GM18873 (cell line): ENCODE measurements around the gene PTPN9.
"Not testable (repeated sequence)": the region's sequence is repeated elsewhere in the genome, so short reads cannot be mapped to it uniquely, and the experiment has no call there.

Experiments used
- ATAC-seq: cut with Tn5 transposase; IDR thresholded peaks from one replicate; pipeline ENCODE4 v1.9.1; 2021; ENCODE audit warnings: mild to moderate bottlenecking, moderate library complexity, moderate number of reproducible peaks; ENCODE audit not compliant: unreplicated experiment, low FRiP score

PTPN9 gene

DNA sequence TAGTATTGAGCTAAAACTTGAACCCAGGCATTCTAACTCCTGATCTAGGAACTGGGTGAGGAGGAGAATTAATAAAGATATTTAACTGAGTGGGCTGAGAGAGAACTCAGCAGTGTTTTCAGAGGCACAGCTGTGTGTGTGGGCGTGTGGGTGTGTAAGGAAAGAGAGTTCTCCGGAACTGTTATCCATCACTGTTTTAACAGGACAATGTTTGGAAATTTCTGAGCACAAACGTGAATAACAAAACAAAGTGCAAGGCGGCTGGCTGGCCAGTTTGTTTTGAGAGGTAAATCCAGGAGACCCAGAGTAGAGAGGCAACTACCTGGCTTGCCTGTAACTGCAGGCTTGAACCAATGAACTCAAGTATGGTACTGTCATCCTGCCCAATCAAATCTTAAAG lies 5.0 kb upstream of the PTPN9 start:
- ATAC-seq = no peak

DNA sequence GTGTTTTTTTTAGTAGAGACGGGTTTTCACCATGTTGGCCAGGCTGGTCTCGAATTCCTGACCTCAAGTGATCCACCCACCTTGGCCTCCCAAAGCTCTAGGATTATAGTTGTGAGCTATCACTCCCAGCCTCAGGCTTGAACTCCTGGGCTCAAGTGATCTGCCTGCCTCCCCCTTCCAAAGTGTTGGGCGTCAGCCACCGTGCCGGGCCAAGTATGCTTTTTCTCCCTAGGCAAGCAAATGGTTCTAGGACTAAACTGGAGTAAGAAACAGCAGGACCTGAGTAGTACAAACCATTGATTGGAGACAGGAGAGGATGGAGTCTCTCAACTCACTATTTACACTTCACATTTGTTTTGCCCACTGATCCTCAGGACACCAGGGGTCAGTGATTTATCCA lies 4.6 kb upstream of the PTPN9 start:
- ATAC-seq = no peak

DNA sequence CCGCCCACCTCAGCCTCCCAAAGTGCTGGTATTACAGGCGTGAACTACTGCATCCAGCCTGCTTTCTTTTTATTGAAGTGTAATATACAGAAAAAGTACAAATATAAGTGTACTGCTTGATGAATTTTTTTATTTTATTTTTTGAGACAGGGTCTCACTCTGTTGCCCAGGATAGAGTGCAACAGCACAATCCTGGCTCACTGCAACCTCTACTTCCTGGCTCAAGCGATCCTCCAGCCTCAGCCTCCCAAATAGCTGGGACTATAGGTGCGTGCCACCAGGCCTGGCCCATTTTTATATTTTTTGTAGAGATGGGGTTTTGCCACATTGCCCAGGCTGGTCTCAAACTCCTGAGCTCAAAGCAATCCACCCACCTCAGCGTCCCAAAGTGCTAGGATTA lies 3.8 kb upstream of the PTPN9 start:
- ATAC-seq = not testable (repeated sequence)

DNA sequence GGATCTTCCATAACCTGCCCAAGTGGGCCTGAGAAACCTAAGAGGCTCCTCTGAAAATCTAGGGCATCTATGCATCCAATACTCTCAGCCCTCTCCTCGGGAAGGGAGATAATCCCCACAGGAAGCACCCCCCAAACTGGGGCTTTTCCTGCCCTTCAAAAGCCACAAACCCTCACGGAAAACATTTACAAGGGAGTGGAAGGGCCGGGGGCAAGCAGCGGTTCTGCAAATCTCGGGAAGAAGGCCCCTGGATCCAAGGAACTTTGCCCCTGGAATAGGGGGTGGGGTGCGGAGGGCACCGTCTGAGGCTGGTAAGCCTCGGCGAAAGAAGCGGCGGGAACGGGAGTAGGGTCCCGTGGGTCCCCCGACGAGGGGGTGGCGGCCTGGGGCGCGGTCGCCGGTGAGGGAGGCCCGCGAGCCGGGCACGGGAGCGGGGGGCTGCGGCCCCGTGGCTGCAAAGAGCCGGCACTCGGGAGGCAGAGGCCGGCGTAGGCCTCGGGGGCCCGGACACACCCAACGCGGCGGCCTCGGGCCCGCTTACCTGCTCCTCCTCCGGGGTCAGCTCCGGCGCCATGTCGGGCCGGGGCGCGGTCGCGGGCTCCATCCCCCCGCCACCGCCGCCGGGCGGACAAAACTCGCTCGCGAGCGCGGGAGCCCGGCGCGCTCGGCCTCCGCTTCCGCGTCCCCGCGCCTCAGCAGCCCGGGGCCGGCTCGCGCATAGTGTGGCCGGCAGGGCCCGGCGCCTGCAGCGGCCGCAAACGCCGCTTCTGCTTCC lies 755 bp downstream of the PTPN9 start:
- no peak for ATAC-seq

DNA sequence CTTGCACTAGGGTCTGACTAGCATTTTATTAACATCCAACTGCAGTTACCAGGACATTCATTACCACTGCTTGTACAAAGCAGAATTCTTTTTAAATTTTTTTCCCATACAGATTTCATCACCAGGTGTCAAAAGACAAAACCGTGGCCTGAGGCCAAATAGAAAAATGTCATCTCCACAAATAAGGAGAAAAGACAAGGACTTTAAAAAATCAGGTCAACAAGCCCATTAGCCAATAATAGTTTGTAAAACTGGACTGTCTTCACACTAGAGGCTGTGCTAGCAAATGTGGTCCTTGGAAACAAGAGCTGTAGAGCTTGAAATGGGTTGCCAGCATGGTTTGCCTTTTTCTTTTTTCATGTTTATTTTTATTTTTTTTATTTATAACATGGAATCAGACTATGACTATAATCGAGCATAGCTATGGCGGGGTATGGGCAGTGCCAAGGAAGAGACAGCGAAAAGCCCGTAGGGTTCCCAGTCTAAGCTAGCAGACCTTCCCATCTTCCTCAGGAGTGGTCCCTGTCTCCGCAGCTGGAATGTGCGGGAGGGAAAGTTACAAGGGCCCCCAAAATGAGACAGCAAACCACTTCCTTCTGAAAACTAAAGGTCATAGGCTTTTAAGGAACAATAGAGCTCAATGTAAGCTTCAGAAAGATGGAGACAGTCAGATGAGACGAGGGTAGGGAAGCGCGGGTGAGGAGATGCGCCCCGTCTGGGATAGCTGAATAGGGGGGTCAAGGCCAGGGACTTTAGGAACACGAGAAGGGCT lies 1.5 kb downstream of the PTPN9 start:
- ATAC-seq = no peak

DNA sequence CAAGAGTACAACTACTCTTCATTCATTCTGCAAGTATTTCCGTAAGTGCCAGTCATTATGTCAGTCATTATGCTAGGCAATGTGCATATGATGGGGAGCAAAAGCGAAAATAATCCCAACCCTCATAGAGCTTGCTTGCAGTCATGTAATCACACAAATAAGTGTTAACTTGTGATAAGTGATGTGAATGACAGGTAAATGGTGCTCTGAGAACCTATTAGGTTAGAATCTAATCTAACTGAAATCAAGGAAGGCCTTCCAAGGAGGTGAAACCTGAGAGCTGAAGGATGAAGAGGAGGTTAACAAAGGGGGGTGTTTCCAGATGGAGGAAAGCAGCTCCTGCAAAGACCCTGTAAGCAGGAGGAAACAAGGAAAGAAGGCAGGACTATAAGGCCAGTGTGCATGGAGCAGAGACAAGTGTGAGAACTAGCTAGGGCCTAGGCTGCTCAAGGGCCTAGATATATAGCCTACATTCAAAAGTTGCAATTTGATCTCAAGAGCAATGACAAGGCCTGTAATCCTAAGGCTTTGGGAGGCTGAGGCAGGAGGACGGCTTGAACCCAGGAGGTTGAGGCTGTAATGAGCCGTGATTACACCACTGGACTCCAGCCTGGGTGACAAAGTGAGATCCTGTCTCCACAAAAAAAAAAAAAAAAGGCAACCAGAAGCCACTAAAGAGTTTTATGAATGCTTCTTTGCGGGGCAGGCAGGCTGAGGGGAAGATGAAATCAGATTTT lies 5.3 kb downstream of the PTPN9 start:
- no peak for ATAC-seq

DNA sequence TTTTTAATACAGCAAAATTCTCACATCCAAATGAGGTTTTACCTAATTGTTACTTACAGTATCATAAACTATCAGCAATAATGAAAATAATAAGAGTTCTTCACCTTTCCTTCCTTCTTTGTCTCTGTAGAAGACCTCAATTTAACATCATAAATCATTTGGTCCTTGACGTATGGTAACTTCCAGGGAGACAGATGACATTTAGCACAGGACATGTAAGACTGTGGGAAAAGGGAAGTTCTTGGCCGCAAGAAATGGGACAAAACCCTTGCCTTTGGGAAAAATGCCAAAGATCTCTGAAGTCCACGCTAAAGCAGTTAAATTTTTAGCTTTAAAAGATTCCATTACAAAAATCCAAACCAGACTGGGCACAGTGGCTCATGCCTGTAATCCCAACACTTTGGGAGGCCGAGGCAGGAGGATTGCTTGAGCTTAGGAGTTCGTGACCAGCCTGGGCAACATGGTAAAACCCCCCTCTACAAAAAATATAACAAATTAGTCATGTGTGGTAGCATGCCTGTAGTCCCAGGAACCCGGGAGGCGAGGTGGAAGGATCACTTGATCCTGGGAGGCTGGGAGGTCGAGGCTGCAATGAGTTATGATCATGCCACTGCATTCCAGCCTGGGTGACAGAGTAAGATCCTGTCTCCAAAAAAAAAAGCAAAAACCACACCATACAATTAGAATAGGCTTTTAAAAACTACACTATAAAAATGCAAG lies 8.8 kb downstream of the PTPN9 start:
- ATAC-seq = no peak

DNA sequence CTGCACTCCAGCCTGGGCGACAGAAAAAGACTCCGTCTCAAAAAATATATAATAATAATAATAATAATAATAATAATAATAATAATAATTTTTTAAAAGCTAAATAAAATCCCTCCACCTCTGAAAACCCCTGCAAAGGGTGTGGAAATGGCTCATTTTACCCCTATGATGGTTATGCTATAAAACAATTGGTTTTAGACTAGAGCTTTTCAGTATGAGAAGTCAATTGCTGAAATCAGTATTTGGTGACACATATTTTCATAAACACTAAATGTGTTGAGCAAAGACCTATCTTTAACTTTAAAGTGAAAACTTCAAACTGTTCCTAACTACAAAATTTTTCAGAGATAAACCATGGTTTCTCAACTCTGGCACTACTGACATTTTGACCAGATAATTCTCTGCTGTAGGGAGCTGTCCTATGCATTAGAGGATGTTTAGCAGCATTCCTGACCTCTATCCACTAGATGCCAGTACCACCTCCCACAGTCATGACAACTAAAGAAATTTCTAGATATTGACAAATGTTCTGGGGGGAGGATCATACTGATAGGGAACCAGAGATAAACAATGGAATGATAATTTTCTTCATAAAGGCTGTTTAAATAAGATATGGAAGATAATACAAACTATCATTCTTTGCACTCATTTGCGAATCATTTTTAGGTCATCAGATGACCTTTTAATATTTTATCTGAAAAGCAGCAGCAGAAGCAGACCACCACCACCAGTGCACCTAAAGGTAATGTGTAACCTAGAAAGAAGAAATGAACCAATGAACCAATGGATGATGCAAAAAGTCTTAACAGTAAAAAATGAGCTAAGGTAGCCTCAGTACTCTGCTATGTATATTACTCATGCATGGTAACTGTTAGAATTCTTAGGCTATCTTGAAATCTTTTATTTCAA lies 13.8 kb downstream of the PTPN9 start:
- ATAC-seq = no peak

DNA sequence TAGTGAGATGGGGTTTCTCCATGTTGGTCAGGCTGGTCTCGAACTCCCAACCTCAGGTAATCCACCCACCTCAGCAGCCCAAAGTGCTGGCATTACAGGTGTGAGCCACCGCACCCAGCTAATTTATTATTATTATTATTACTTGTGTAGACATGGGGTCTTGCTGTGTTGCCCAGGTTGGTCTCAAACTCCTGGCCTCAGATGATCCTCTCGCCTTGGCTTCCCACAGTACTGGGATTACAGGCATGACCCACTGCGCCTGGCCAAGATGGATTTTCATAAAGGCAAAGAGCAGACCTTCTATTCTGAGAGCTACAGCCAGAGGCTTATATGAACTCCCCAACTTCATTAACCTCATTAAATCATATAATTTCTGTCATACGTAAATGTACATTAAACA lies 17.2 kb downstream of the PTPN9 start:
- no peak for ATAC-seq

DNA sequence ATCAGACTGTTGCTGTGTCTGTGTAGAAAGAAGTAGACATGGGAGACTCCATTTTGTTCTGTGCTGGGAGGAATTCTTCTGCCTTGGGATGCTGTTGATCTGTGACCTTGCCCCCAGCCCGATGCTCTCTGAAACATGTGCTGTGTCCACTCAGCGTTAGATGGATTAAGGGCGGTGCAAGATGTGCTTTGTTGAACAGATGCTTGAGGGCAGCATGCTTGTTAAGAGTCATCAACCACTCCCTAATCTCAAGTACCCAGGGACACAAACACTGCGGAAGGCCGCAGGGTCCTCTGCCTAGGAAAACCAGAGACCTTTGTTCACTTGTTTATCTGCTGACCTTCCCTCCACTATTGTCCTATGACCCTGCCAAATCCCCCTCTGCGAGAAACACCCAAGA lies 19.8 kb downstream of the PTPN9 start:
- not testable (repeated sequence) for ATAC-seq

DNA sequence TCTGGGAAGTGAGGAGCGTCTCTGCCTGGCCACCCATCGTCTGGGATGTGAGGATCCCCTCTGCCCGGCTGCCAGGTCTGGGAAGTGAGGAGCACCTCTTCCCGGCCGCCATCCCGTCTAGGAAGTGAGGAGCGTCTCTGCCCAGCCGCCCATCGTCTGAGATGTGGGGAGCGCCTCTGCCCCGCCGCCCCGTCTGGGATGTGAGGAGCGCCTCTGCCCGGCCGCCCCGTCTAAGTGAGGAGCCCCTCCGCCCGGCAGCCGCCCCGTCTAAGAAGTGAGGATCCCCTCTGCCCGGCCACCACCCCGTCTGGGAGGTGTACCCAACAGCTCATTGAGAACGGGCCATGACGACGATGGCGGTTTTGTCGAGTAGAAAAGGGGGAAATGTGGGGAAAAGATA lies 20.2 kb downstream of the PTPN9 start:
- ATAC-seq = not testable (repeated sequence)

DNA sequence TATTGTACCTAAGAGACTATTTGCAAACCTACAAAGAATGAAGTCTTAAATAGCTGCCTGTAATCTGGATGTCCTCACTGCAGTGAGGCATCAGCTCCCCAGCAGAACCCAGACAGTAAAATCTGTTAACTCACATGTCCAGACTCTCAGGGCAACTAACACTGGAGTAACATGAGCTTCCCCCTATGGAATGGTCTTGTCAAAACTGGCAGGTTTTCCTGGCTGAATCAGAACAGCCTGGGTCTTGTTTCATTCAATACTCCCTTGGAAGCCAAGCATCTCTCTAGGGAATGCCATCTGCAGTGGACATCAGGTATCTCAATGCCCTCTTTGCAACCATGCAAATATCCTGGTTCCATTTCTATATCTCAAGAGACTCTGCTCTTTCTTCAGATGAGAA lies 24.4 kb downstream of the PTPN9 start:
- no peak for ATAC-seq

DNA sequence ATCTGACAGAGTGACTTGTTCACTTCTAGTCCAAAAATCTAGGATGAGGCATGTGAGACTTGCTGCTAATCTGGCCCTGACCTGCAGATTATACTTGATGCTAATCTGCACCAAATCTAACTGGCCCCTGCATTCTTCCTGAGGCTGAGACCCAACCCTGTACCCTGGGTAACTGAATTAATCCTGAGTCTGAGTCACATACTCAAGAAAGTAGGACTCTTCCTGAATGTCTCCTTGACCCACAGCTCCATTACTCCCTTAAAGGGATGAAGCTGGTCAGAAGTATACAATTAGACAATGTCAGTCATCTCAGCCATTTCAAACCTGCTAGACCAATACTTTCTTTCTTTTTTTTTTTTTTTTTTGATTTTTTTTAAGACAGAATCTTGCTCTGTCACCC lies 25.5 kb downstream of the PTPN9 start:
- no peak for ATAC-seq

DNA sequence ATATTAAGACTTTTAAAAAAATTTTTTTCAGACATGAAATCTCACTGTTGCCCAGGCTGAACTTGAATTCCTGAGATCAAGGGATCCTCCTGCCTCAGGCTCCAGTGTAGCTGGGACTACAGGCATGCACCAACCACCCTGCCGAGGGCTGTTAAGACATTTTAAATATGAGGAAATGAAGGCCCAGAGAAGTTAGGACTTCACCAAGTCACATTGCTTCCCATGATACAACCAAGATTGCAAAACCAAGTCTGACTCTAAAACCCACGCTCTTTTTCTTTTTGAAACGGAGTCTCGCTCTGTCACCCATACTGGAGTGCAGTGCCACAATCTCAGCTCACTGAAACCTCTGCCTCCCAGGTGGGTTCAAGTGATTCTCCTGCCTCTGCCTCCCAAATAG lies 28.0 kb downstream of the PTPN9 start:
- no peak for ATAC-seq

DNA sequence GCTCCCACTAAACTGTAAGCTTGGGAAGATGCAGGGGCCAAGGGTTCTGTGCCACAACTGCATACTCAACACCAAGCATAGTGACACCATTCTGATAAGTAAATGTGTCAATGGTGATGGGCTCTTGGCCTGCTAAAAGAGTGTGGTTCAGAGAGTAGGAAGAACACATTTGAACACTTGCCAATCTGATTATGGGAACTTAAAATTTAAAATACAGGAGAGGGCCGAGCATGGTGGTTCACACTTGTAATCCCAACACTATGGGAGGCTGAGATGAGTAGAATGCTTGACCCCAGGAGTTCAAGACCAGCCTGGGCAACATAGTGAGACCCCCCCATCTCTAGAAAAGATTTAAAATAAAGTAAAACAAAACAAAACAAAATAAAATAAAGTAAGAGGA lies 34.1 kb downstream of the PTPN9 start:
- ATAC-seq = no peak

DNA sequence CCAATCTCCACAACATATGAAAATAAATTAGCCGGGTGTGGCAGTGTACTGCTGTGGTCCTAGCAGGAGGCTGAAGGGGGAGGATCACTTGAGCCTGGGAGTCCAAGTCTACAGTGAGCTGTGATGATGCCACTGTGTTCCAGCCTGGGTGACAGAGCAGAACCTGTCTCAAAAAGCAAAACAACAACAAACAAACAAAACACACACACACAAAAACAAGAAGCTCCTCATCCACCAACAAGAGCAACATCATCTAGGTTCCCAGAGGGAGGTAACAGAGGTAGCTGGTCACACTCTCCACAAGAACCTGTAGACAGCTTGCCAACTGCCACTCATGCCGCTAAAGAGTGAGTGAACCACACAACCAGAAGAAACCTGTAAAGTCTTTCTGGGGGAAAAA lies 34.8 kb downstream of the PTPN9 start:
- no peak for ATAC-seq

DNA sequence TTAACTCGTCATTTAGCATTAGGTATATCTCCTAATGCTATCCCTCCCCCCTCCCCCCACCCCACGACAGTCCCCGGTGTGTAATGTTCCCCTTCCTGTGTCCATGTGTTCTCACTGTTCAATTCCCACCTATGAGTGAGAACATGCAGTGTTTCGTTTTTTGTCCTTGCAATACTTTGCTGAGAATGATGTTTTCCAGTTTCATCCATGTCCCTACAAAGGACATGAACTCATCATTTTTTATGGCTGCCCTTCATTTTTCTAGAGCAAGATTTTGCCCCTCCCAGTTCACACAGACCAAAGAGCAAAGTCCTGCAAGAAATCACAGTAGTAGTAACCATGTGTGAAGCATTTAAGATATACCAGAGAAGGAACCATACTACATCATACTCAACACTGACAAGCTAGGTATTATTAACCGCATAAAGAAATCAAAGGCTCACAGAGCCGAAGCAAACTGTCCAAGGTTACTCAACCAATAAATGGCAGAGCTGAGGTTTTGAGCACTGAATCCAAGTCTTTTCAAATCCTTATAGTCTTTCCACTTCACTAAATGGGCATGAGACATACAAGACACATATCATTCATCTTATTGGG lies 36.1 kb downstream of the PTPN9 start:
- not testable (repeated sequence) for ATAC-seq

DNA sequence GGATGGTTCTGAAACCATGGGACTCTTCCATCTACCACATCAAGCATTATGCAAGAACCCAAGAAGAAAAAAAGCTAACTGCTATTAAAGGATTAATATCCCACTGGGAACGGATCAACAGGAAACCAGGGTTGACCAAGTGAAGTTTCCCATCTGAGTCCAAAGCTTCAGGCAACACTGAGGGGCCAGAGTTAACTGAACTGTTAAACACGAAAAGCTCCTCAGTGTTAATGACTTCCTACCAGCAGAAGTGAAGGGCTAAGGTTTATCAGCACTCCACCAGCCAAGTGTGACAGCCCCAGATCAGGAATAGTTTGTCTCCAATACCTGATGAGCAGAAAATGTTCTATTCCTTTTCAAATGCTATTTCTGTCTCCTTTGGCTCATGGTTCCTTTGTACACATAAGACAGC lies 36.7 kb downstream of the PTPN9 start:
- ATAC-seq = no peak

DNA sequence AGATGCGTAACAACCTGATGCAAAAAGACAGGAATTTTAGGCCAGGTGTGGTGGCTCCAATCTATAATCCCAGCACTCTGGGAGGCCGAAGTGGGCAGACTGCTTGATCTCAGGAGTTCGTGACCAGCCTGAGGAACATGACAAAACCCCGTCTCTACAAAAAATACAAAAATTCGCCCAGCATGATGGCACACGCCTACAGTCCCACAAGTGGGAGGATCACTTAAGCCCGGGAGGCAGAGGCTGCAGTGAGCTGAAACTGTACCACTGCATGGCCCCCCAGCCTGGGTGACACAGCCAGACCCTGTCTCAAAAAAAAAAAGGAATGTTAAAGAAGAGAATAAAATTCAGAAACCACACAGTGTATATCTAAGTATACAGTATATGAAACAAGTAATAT lies 40.7 kb downstream of the PTPN9 start:
- no peak for ATAC-seq
